ENCODE data around the gene KIAA1671.
"Not testable (repeated sequence)": the region's sequence is repeated elsewhere in the genome, so short reads cannot be mapped to it uniquely, and the experiment has no call there.

Gene KIAA1671

DNA sequence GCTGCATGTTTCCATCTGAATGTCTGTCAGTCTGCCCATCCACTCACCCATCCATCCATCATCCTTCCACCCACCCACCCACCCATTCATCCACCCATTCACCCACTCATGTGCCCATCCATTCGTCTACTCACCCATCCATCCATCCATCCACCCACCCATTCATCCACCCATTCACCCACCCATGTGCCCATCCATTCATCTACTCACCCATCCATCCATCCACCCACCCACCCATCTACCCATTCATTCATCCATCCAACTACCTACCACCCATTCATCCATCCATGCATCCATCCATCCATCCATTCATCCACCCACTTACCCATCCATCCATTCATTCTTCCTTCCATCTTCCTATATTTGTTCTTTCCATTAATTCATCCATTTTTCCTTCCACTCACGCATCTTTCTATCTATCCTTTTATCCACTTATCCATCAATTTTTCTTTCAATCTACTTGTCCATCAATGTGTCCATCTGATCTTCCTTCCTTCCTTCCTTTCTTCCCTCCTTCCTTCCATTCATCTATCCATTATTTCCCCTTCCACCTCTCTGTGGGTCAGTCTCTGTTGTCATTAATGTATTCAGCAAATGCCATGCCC lies 255.1 kb downstream of the KIAA1671 start:
- no peak for DNase-seq

DNA sequence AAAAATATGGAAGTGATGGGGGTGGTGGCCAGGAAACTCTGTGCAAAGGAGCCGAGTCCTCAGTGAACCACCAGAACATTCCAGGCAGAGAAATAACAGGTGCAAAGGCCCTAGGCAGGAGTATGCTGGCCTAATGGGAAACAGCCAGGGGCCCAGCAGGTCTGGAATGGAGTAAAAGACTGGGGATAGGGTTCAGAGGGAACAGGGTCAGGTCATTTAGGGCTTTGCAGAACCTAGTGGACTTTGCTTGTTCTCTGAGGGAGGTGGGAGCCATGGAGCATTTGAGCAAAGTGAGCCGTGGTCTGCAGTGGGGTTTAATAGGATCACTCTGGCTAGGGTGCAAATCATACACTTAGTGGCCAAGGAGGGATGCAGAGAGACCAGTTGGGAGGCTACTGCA lies 255.8 kb downstream of the KIAA1671 start:
- no peak for DNase-seq

DNA sequence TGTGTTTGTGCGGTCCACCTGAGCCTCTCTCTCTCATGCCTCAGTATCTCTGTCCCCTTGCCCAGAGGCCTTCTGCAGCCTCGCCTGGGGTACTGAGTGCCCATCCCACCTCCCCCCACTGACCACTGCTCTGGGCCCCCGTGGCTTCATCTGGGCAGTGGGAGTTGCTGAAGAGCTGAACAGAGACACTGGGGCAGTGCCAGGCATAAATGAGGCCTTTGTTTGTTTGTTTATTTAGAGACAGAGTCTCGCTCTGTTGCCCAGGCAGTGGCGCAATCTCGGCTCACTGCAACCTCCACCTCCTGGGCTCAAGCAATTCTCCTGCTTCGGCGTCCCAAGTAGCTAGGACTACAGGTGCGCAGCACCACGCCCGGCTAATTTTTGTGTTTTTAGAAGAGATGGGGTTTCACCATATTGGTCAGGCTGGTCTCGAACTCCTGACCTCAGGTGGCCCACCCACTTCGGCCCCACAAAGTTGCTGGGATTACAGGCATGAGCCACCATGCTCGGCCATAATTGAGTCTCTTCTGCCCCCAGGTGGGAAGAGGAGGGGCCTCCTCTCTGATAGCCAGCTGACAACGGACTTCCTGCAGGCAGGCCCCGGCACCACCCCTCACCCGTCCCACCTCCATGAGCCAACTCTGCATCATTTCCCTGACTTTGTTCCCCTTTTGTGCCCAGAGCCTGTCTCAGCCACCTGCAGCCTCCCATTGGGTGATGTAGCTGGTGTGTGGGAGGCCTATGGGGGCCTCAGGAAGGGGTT lies 256.4 kb downstream of the KIAA1671 start:
- DNase-seq, result no peak

DNA sequence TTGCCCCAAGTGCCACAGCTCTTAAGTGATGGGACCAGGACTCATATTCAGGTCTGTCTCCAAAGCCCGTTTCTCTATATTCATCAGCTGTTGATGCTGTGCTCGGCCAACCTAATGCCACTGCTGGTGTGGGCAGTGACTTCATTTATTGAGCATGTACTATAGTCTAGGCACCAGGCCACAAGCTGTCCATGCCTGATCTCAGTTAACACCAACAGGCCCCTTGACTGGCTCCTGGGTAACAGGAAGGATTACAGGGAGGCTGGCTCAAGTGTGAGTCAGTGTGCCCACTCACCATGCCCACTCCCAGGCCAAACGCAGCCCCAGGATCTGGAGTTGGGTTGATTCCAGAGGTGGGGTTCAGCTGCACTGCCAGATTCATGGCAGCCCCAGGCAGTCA lies 258.3 kb downstream of the KIAA1671 start:
- DNase-seq, result no peak

GRCh38 chr22:25212337-25212736 lies 259.8 kb downstream of the KIAA1671 start:
- DNase-seq, result no peak

GRCh38 chr22:25213221-25213620 lies 260.7 kb downstream of the KIAA1671 start:
- DNase-seq, result no peak

DNA sequence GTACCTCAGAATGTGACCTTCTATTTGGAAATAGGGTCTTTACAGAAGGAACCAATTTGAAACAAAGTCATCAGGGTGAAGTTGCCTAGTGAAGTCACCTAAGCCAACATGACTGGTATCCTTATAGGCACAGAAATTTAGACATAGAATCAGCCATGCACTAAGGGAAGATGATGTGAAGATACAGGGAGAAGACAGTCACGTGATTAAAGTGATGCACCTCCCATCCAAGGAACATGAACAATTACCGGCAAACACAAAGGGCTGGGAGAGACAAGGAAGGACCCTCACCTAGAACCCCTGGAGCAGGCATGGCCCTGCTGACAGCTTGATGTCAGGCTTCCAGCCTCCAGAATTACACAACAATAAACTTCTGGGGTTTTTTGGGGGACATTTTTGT lies 263.7 kb downstream of the KIAA1671 start:
- DNase-seq, result no peak

DNA sequence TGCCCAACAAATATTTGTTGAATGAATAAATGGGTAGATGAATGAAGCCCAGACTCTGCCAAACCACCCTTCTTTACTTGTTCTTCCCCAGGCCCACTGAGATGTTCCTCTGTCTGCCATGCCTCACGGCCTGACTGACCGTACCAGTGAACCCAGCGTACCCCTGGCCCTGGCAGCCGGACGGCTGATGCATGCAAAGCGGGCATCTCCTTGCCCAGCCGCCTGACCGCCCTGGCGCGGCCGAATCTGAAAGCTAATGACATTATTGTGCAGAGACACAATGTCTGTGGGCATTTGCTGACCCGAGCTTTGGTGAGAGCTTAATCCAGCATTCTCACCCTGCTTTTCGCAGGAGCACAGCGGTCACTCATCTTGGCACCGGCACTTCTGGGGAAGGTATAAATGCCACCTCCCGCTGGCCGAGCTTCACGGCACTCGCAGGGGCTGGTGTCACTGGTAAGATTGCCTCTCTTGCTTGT lies 266.7 kb downstream of the KIAA1671 start, which contains the start of gene CRYBB2:
Gene CRYBB2, plus strand, starts transcription at position 429 of the 479 bp plus-strand sequence. CDS start 1,791 bp downstream, outside the sequence.
- DNase-seq, result no peak

GRCh38 chr22:25219948-25220442 lies 267.5 kb downstream of the KIAA1671 start:
- peak; percentile 5 for DNase-seq

- DNase-seq, result no peak
Measured at GRCh38 chr22:25221790-25222189, 269.3 kb downstream of the KIAA1671 start.

DNA sequence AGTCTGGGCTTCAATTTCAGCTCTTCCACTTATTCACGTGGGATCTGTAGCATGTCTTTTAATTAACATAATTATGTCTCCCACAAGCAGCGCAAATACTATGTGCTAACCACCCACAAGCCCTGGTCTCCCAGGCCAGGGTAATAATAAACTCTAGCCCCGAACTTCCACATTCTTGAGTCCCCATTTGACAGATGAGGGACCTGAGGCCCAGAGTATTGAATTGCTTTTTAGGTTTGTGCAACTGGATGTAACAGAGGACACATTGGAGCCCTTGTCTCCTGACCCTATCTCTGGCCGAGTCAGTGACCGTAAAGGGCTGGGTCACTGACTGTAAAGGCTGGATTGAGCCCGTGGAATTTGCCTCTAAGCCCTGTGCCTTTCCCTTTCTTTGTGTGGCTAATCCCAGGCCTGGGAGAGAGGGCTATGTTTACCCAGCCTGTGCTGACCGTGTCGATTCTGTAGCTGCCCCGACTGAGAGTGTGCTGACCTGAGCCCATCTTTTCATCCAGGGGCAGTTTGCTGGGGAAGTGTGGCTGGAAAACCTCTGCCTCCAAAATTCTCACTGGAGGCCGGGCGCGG lies 270.8 kb downstream of the KIAA1671 start:
- DNase-seq, result no peak

- DNase-seq, result no peak
Measured at GRCh38 chr22:25228822-25229221, 276.3 kb downstream of the KIAA1671 start.

DNA sequence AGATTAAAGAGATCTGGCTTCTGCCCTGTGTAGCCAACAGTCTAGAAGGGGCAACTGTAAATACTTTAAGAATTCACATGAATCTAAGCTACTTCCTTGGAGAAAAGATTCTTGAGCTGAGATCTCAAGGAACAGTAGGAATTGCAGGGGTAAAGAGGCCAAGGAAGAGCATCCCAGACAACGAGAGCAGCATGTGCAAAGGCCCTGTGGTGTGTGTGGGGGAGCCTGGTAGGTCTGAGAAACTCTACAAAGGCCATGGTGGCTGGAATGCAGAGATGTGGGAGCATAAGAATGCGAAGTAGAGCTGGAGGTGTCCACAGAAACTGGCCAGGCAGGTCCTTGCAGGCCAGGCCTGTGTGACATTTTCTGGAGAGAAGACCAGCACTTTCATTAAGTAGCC lies 278.2 kb downstream of the KIAA1671 start:
- not testable (repeated sequence) for DNase-seq

DNA sequence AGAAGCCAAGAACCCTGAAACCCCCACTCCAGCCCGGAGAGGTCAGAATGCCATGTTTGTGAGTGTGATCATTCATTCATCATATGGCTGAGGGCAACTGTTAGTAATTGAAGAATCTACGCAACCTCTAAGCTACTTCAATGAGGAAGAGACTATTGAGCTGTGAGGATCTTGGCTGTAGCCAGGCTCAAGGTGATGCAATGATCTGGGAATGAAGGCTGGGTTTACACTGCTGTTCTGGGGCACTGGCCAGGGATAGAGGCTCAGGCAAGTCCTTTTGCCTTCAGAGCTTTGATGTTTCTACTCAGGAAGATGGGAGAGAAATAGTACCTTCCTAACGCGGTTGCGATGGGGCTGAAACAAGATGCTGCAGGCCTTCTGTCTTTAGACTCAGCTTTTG lies 279.8 kb downstream of the KIAA1671 start:
- DNase-seq, result no peak

DNA sequence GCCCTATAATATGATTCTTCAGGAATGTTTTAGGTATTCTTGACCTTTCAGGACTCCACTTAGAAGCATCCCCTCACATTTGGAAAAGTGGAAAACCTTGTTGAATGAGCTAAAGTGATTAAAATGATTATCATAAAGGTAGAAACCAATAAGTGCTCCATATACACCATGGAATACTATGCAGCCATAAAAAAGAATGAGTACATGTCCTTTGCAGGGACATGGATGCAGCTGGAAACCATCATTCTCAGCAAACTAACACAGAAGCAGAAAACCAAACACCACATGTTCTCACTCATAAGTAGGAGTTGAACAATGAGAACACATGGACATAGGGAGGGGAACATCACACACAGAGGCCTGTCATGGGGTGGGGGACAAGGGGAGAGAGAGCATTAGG lies 281.2 kb downstream of the KIAA1671 start:
- not testable (repeated sequence) for DNase-seq

- peak; percentile 14 for DNase-seq
Measured at GRCh38 chr22:25235547-25236290, 283.2 kb downstream of the KIAA1671 start.

GRCh38 chr22:25236417-25236816 lies 283.9 kb downstream of the KIAA1671 start:
- DNase-seq, result no peak

- DNase-seq, result no peak
Measured at GRCh38 chr22:25237503-25237902, 285.0 kb downstream of the KIAA1671 start.

DNA sequence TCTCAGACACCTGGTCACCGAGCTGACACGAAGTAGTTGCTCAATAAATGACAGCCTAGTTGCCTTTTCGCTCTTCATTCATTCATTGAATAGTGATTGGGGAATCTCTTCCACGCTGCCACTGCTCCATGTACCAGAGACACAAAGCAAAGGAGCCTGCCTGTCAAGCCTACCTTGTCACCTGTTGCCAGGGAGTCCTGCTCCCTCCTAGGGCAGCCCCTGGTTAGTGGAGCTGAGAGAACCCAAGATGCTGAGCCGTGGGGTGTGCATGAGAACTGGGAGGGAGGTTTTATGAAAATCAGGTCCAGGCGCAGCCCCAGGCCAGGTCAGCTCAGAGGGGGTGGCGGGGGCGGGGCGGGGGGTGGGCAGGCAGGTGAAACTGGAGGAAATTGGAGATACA lies 285.5 kb downstream of the KIAA1671 start:
- not testable (repeated sequence) for DNase-seq

Data from DMS79 treated with DMSO at 0.1 percent for 48 hours (cell line).